ENCODE results near the gene PCCA.
"Not testable (repeated sequence)": the region's sequence is repeated elsewhere in the genome, so short reads cannot be mapped to it uniquely, and the experiment has no call there.

The PCCA gene

DNA sequence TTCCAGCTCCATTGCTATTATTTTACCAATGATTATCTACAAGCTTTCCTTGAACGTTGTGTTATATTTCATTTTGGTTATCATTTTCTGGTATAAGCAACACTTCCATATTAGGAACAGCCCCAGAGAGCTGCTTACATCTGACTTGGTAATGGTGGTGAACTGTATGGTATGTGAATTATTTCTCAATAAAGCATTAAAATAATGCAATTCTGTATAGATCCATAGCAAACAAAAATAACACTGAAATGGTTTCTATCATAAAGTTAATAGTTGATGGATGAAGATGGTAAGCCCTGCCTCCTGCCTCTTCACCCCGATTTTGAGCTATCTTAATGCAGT lies 472.2 kb downstream of the PCCA start:
- H3K4me3 ChIP-seq (ENCODE audit: low read length) = no peak overlapping the region
- TF ChIP-seq ZNF274 (IDR thresholded peaks at IDR 0.05; ENCODE audit: low read depth, low read length) = no peak

DNA sequence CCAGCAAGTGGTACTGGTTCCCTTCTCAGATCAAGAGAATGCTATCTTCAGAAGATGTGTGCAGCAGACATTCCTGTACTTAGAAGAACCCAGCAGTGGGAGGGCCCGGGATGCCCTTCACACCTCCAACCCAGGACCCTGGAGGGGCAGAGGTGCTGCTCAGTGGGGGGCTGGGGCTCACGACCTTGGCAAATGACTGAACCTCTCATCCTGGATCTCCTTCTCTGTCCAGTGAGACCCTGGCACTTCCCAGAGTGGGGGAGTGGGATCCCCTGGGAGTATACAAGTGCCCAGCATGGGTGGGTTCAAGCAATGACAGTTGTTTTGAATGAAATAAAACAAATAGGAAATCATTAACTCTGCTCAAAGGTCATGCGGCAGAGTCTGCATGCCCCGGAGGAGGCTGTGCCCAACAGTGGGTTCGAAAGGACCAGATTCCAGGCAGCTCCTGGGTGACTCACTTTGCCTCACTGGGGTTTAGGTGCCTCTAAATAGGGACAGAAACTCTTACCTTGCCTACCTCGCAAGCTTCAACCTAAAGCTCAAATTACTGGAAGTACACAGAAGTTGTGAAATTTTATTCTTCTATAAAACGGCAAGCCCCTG lies 472.8 kb downstream of the PCCA start:
- no peak overlapping the region for H3K4me3 ChIP-seq (ENCODE audit: low read length)
- no peak for TF ChIP-seq ZNF274 (IDR thresholded peaks at IDR 0.05; ENCODE audit: low read depth, low read length)

- H3K4me3 ChIP-seq (ENCODE audit: low read length) = no peak overlapping the region
- TF ChIP-seq ZNF274 (IDR thresholded peaks at IDR 0.05; ENCODE audit: low read depth, low read length) = no peak
These were observed 474.9 kb downstream of the PCCA start for GRCh38 chr13:100563779-100564178.

GRCh38 chr13:100564444-100565223 lies 475.7 kb downstream of the PCCA start:
- no peak overlapping the region for H3K4me3 ChIP-seq (ENCODE audit: low read length)
- TF ChIP-seq ZNF274 (IDR thresholded peaks at IDR 0.05; ENCODE audit: low read depth, low read length) = no peak

DNA sequence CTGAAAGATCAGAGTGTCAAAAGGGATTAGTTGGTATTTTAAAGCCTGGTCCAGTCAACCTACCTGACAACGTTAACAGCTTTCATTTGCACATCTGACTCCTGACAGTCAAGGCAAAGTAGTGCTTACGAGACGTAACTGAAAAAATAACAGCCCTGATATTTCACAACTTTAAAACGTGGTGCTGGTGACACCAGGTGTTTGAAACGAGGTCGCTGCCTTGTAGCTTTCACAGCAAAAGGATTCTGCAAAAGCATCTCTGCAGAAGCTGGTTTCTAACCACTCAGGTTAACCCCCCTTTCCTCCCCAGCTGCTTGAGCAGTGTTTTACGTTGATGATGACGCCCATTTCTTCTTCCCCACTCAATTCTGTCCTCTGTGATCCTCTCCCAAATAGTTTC lies 476.4 kb downstream of the PCCA start:
- no peak overlapping the region for H3K4me3 ChIP-seq (ENCODE audit: low read length)
- no peak for TF ChIP-seq ZNF274 (IDR thresholded peaks at IDR 0.05; ENCODE audit: low read depth, low read length)

DNA sequence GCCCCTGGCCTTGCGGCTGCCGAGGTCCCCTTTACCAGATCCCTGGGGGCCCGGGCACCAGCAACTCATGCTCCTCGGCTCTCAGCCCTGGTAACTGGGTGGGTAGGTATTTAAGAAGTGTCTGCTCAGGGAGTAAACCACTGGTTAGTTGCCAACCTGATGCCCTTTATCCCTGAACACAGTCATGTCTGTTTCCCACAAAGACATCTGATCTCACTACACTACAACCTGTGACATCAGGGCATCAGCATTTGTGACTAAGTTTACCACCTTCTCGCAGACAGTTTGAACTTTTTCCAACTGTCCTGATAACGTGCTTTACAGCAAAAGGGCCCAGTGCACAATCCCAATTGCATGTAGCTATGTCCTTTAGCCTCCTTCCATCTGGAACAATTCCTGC lies 477.6 kb downstream of the PCCA start:
- TF ChIP-seq ZNF274 (IDR thresholded peaks at IDR 0.05; ENCODE audit: low read depth, low read length) = no peak
- H3K4me3 ChIP-seq (ENCODE audit: low read length) = no peak overlapping the region

DNA sequence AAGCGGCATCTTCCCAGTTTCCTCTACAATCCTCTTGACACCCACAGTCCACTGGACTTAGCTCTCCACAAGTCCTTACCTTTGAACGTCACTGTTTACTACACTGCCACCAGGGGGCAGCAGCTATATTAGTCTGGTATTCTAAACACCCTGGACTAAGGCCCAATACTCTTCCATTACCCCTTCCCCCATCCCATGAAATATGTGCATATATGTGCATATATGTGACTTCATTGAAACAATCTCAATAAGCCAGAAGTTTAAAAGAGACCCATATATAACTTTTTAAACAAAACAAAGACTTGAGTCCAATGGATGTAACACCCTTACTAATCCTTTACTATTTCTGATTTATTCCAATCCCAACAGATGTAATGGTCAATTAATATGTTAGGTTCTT lies 484.2 kb downstream of the PCCA start:
- no peak overlapping the region for H3K4me3 ChIP-seq (ENCODE audit: low read length)
- TF ChIP-seq ZNF274 (IDR thresholded peaks at IDR 0.05; ENCODE audit: low read depth, low read length) = no peak

GRCh38 chr13:100577239-100577638 lies 488.3 kb downstream of the PCCA start:
- not testable (repeated sequence) for H3K4me3 ChIP-seq (ENCODE audit: low read length)

Measured in GM08714 (cell line).